ENCODE data around the gene ACD. TPM values are rescaled to one million over a fixed set of nuclear protein-coding genes. Genes with fewer than 3 reads are reported as not detected.

Gene ACD
- total RNA-seq, 1 experiment from 2014 or later, result 34.1 TPM

- no peak for DNase-seq
- H3K4me1 Mint-ChIP-seq, result no peaks in the 10 kb centered on the region
- H3K9ac ChIP-seq (ENCODE audit: extremely low read depth, insufficient read length, low read length), result no peak overlapping the region
Observed at GRCh38 chr16:67632415-67633172, 27.5 kb downstream of the ACD start.

More at GRCh38 chr16:67632415-67633172, 27.5 kb downstream of the ACD start:
- H4K20me1 ChIP-seq (ENCODE audit: control insufficient read depth, insufficient read depth, insufficient read length), result no peaks in the 10 kb centered on the region
- H3K56ac ChIP-seq (ENCODE audit: insufficient read length, low read depth, low read length), result no peak overlapping the region
- no peak overlapping the region for H2BK120ac ChIP-seq (ENCODE audit: low read depth, low read length, poor library complexity, severe bottlenecking)
- H3K27me3 Mint-ChIP-seq (ENCODE audit: low read depth), result peaks cover 1% of the 10 kb centered on the region; the same call in 1 of the 2 replicates
- H3K27ac Mint-ChIP-seq, result peak overlapping the region in 1 of 3 experiments; percentile 61; a peak in 1 of 7 replicates
- no peaks in the 10 kb centered on the region for H3K27me3 ChIP-seq (ENCODE audit: insufficient read depth, low read length)
- no peak overlapping the region for H3K18ac ChIP-seq (ENCODE audit: insufficient read length, low read depth, low read length)
- no peak for TF ChIP-seq CTCF (conservative IDR thresholded peaks at IDR 0.05)
- no peaks in the 10 kb centered on the region for H3K79me2 ChIP-seq (ENCODE audit: insufficient read depth, low read length)
- WGBS (ENCODE audit: extremely low coverage, insufficient read length, low lambda C conversion rate), result no CpG with 5 or more reads among the region's 7 CpGs
- H2AK5ac ChIP-seq (ENCODE audit: insufficient read length, low read length), result no peak overlapping the region
- no peak overlapping the region for H3T11ph ChIP-seq (ENCODE audit: low read length)
- H4K8ac ChIP-seq (replicated peaks; ENCODE audit: insufficient read length, low read depth, low read length), result no peak overlapping the region
- no peaks in the 10 kb centered on the region for H3K9me3 ChIP-seq (ENCODE audit: control insufficient read depth, low read depth, low read length)
- H2BK12ac ChIP-seq (ENCODE audit: insufficient read length, low read depth, low read length), result no peak overlapping the region
- no peaks in the 10 kb centered on the region for H3K4me1 ChIP-seq (ENCODE audit: insufficient read depth, low read length)
- H2BK20ac ChIP-seq (ENCODE audit: low read depth, low read length, poor library complexity, severe bottlenecking), result no peak overlapping the region
- H3K4ac ChIP-seq (ENCODE audit: low read depth, low read length), result no peak overlapping the region
- H3K36me3 Mint-ChIP-seq (ENCODE audit: insufficient read depth in 1 of 3, low read depth in 3 of 3), result peaks cover 33 to 81% (median 61%) of the 10 kb centered on the region in 3 experiments
- no peak overlapping the region for H2BK5ac ChIP-seq (ENCODE audit: insufficient read length, low read length)
- H3K79me1 ChIP-seq (ENCODE audit: insufficient read depth, low read depth, low read length, poor library complexity, severe bottlenecking), result no peaks in the 10 kb centered on the region
- no peak overlapping the region for H4K5ac ChIP-seq (ENCODE audit: insufficient read length, low read depth, low read length)
- no peaks in the 10 kb centered on the region for H3K9me3 Mint-ChIP-seq
- no peak overlapping the region for H2BK15ac ChIP-seq (ENCODE audit: low read depth, low read length)
- no peak overlapping the region for H3K23ac ChIP-seq (ENCODE audit: insufficient read length, low read depth, low read length)
- H3K4me3 Mint-ChIP-seq, result no peak overlapping the region
- H3K14ac ChIP-seq (ENCODE audit: insufficient read depth, low read length), result no peak overlapping the region
- no peaks in the 10 kb centered on the region for H3K23me2 ChIP-seq (ENCODE audit: insufficient read length, low read depth, low read length, poor library complexity, severe bottlenecking)
- H3K27ac ChIP-seq (ENCODE audit: insufficient read length, low read depth, low read length), result no peak overlapping the region
- H2AFZ ChIP-seq (ENCODE audit: low read length), result no peak overlapping the region
- H3K4me2 ChIP-seq (ENCODE audit: insufficient read depth, insufficient read length, low read length), result no peak overlapping the region
- no peak overlapping the region for H4K91ac ChIP-seq (ENCODE audit: insufficient read length, low read depth, low read length)

Measured in H9 (cell line).